Activated T-cell treated with anti-CD3 and anti-CD28 coated beads, Interleukin-2, amount 50 U/mL, for 1 hour (primary cell): Measurements from ENCODE around the gene PACSIN2.
"Not testable (repeated sequence)": the region's sequence is repeated elsewhere in the genome, so short reads cannot be mapped to it uniquely, and the experiment has no call there.

Experiments
- DNase-seq: peaks from one replicate; pipeline ENCODE4 v3.0.0-alpha.2; 2020

PACSIN2 gene

DNA sequence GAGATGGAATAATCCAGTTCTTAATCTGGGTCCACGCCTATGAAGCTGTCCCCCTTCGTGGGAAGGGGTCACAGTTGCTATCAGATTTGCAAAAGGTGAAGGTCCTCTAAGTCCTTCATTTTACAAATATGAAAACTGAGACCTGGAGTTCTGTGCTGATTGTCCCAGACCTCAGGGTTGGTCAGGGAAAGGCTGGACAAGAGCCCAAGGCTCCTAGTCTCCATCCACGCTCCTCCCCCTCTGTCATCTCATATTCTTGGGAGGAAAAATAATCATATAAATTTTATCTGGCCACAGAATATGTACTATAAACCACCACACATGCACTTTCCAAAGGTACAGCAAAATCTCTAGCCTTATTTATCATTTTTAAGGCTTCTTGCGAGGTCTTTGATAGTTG lies 5.5 kb downstream of the PACSIN2 start:
- DNase-seq: no peak

DNA sequence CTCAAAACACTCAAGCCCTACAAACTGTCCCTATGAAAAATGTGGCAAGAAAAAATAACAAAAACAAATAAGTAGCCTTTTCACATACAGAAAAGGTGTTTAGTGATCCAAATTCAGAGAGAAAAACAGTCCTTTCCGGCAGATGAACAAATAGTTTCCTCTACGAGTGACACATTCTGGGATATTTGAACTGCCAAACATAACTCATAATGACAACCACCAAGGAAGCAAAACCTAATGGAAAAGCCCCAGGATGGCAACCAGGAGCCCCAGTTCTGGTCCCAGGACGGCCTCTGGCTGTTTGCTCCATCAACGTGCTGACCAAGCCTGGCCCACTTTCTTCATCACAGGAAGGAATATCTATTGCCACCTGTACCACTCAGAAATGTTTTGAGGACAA lies 6.0 kb downstream of the PACSIN2 start:
- DNase-seq: no peak

GRCh38 chr22:43008509-43008908 lies 6.4 kb downstream of the PACSIN2 start:
- no peak for DNase-seq

- DNase-seq: no peak
These were observed 7.3 kb downstream of the PACSIN2 start for GRCh38 chr22:43007519-43008102.

DNA sequence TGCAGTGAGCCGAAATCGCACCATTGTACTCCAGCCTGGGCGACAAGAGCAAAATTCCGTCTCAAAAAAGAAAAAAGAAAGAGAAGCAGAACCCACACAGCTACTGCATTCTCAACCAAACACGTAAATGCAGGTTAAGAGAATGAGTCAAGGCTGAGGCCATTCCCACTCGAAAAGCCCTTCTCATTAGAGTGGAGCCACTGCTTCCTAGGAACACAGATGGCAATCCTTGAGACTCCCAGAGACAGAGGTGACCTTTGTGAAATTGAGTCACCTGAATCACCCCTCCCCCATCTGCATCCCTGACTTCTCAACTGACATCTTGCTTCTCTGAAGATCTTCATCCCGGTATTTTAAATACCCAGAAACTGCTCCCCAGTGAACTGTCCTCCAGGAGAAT lies 8.2 kb downstream of the PACSIN2 start:
- no peak for DNase-seq

- DNase-seq: no peak
These were observed 8.9 kb downstream of the PACSIN2 start for GRCh38 chr22:43006016-43006505.

- DNase-seq: no peak
These were observed 9.8 kb downstream of the PACSIN2 start for GRCh38 chr22:43005106-43005505.

DNA sequence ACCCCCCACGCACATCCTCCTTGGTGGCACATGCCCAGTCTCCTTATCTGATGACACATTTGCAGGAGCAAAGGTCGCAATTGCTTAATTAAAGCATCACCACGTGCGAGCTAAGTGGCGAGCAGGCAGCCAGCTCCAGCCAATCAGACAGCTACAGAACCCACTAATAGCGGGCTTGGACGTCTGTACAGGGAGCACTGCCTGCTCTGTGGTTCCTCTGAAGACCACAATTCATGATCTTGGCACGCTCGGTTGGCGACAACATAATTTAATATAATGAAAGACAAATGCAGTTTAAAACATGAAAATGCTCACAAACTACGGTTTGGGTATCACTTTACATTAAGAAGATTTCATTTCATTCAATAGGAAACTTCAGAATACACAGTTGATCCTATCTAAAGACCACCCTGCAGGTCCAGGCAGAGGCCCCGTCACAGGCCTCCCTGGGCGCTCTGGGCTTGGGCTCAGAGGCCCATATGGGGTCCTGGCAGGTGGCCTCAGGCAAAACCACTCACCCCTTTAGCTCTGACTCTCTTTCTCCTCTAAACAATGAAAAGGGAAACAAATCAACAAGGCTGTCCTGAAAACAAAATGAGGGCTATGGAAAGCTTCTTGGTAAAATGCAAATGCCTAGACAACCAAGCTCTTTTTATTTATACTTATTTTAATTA lies 10.4 kb downstream of the PACSIN2 start:
- no peak for DNase-seq

DNA sequence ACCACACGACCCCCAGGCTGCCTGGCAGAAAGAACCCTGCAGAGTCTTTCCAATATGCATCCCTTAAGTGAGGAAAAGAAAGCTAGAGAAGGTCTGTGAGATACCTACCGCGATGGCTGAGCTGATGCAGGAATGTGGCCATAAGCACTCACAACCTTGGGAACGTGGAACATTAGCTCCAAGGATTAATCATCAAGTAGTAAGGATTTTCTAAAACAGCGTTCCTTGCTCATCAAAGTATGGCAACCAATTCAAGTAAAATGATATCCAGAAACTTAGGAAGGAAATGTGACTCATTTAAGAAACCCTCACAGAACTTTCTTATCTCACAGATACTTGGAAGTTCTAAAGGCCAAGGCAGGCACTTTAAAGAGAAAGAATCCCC lies 12.8 kb downstream of the PACSIN2 start:
- no peak for DNase-seq

GRCh38 chr22:43001271-43002201 lies 13.4 kb downstream of the PACSIN2 start:
- DNase-seq: no peak

GRCh38 chr22:43000441-43001175 lies 14.3 kb downstream of the PACSIN2 start:
- no peak for DNase-seq

DNA sequence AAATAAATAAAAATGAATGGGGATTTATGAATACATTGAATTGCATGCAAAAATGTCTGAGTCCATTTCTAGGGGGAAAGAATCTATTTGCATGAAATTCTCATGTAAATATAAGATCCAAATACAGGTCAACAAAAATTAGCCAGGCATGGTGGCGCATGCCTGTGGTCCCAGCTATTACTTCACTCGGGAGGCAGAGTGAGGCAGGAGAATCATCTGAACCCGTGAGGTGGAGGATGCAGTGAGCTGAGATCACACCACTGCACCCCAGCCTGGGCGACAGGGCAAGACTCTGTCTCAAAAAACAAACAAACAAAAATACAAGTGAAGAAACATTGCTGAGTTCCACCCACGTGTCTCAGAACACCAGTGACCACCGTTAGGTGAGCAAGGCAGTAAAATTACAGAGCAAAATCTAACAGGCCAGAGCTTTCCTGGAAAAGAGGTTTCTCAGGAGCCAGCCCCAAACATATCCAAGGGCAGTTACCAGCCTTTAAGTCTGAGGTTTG lies 17.3 kb downstream of the PACSIN2 start:
- DNase-seq: no peak

DNA sequence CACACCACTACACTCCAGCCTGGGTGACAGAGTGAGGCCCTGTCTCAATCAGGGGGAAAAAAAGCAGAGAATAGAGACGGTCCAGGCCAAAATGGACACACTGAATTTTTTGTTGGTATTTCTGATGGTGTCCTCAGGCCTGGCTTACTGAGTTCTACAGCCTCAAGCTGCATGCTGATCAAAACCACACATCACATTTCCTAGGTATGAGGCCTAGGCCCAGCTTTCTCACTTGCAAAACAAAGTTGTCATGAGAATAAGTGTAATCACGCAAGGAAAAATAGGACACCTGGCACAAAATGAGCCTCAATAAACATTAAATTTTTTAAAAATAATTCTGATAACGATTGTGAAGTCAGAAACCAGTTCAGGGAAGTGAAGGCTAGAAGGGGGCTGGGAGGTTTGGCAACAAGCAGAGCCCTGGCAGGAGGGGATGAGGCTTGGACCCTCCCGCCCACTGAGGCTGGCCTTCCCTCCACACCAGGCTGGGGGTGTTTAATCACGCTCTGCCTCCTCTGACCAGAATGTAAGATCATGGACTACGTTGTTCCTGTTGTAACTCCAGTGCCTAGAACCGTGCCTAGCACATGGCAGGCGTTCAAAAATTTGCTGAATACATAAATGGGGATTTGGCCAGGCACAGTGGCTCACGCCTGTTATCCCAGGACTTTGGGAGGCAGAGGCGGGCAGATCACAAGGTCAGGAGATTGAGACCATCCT lies 18.1 kb downstream of the PACSIN2 start:
- no peak for DNase-seq

GRCh38 chr22:42995654-42996053 lies 19.3 kb downstream of the PACSIN2 start:
- not testable (repeated sequence) for DNase-seq

GRCh38 chr22:42994917-42995562 lies 19.9 kb downstream of the PACSIN2 start:
- DNase-seq: no peak

DNA sequence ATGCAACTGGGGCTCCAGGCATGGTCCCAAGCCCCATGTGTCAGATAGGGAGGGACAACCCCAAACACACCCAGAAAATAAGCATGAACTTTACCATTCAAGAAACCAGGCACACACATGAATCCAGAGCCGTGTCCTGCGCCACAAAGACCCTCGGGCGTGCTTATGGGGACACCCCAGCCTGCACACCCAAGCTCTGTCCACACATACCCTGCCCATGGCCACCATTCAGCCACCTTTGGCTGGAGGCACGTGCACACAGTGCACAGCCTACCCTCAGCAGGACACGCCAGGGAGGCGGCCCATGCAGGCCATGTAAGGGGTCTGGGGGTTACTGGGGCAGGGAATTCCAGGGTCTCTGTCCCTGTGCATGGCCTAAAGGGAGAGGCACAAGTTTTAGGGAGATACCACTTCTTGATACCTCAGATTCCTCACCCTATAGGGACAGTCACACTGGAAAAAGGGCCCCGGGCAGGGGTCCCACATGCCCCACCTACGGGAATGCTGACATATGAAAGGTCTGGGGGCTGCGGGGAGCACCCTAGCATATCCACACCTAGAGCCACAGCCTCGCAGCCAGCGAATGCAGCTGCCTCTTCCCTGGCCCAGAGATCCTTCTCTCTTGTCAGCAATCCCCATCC lies 20.6 kb downstream of the PACSIN2 start:
- no peak for DNase-seq

DNA sequence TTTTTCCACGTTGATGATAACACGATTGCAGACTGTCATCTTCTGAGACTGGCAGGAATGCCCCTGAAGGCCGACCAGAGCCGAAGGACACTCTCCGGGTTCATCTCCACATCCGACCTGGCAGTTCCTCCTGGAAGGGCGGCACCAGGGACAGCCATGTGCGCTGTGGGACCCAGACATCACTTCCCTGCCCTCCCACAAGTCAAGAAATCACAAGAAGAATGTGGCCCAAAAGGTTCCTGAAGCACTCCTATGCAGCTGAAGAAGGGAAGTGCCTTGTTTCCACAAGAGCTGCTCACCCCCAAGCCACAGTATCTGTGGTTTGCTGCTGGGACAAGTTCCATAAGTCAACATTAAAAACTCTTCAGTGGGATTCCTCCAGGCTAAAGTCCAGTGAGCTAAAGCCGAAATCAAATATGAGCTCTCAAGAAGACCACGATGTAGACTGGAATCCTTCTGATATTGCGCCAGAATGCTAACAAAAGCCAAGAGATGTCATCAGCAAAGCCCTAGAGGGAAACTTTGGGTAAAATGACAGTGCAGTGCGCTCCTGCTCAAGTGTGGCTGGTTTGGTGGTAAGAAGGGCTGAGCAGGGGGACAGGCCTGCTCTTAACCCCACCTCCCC lies 21.2 kb downstream of the PACSIN2 start:
- DNase-seq: no peak

GRCh38 chr22:42992886-42993479 lies 22.0 kb downstream of the PACSIN2 start:
- no peak for DNase-seq

GRCh38 chr22:42992092-42992491 lies 22.9 kb downstream of the PACSIN2 start:
- no peak for DNase-seq

GRCh38 chr22:42991010-42991651 lies 23.8 kb downstream of the PACSIN2 start:
- no peak for DNase-seq
